PC-9 (cell line): ENCODE measurements around the gene METTL8.

ENCODE experiments used
- CTCF ChIP-seq: fragments of 200-600 bp; sonication (generic); conservative IDR thresholded peaks from 2 replicates; pipeline ENCODE4 v1.6.1; 2017; ENCODE audit warnings: mixed run types, antibody characterized with exemption, mild to moderate bottlenecking, moderate library complexity
- EZH2 ChIP-seq: fragments of 200-600 bp; sonication (generic); IDR thresholded peaks from 2 replicates; pipeline ENCODE4 v1.8.0; 2017; ENCODE audit warnings: antibody characterized with exemption, low read depth

DNA sequence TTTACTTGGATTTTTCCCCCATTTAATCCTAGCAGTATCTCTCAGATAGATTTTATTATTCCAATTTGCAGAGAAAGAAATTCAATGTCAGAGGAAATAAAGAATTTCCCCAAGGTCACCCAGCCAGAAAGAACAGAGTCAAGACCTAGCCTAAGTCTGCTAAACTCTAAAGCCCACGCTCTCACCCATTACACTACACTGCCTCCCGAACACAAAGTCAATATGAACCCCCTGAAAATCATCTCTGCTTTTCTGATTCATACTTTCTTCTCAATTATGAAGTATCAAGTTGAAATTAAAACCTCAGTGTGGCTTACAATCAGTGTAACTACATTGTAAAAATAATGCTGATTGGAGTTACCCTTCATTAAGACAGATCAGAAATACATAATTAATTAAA lies 89.6 kb downstream of the METTL8 start:
- TF ChIP-seq CTCF (no peak), EZH2 (no peak)
